Transverse colon (tissue), 4 donors: ENCODE results near the gene AK9. TPM values are rescaled to one million over a fixed set of nuclear protein-coding genes. Genes with fewer than 3 reads are reported as not detected.
A peak's percentile ranks its signal among the peaks of the same experiment; 100 is the strongest.

Experiments
- DNase-seq: peaks from one replicate; pipeline ENCODE4 v3.0.0-alpha.2; 2019
- H3K27ac ChIP-seq, 4 donors: fragments of 200-600 bp; sonication (generic); 2 replicates each; pipeline ENCODE4 v1.5.1; 2016 to 2018; ENCODE audit warnings: inconsistent platforms in 4 of 4
- H3K27me3 ChIP-seq: fragments of 200-600 bp; sonication (generic); 2 replicates; pipeline ENCODE4 v1.5.1; 2017; ENCODE audit warnings: inconsistent platforms
- H3K36me3 ChIP-seq, 4 donors: fragments of 200-600 bp; sonication (generic); 2 replicates each; pipeline ENCODE4 v1.5.1; 2017 to 2019; ENCODE audit warnings: inconsistent platforms in 4 of 4
- H3K4me1 ChIP-seq, 4 donors: fragments of 200-600 bp; sonication (generic); 2 replicates each; pipeline ENCODE4 v1.5.1; 2017 to 2020; ENCODE audit warnings: inconsistent platforms in 4 of 4
- H3K4me3 ChIP-seq, 4 donors: fragments of 200-600 bp; sonication (generic); 1 replicate in 1 of 4; 2 replicates in 3 of 4; pipeline versions ENCODE4 v1.5.1 to v1.6.1; 2017 to 2019; ENCODE audit warnings: inconsistent platforms in 4 of 4
- H3K9me3 ChIP-seq, 2 donors: fragments of 200-600 bp; sonication (generic); 2 replicates each; pipeline ENCODE4 v1.5.1; 2017 to 2019; ENCODE audit warnings: inconsistent platforms in 2 of 2
- EP300 ChIP-seq: sonication (generic); formaldehyde crosslinking; IDR thresholded peaks from one replicate; pipeline ENCODE4 v1.6.1; 2017; ENCODE audit warnings: antibody characterized with exemption, low read depth
- POLR2A ChIP-seq: fragments of 450-650 bp; IDR thresholded peaks from one replicate; pipeline ENCODE4 v1.6.1; 2016; ENCODE audit warnings: antibody characterized with exemption, mild to moderate bottlenecking, moderate library complexity
- POLR2AphosphoS5 ChIP-seq, 3 donors: sonication (generic); formaldehyde crosslinking; IDR thresholded peaks; one replicate each; pipeline ENCODE4 v1.6.1; 2016; ENCODE audit warnings: antibody characterized with exemption in 3 of 3
- WGBS, 2 donors: methylation state at CpG; one replicate each; pipeline ENCODE4 v1.1.5; 2018; ENCODE audit warnings: low coverage in 1 of 2; 5-methylcytosine and 5-hydroxymethylcytosine counted together
- in situ Hi-C, 4 donors: fragments of 200-750 bp; cut with MboI; loops; one replicate each; pipeline versions ENCODE4 v1.15.0 to v1.15.1; 2017; ENCODE audit warnings: low sequenced_read_pairs in 3 of 4, low pct_ligation_motif_present in 1 of 4, low pct_unique_long_range_greater_than_20kb in 1 of 4
- intact Hi-C: fragments of 100-400 bp; cut with DNase I; formaldehyde crosslinking; loops from one replicate; pipeline ENCODE4 v1.15.1; 2023; ENCODE audit warnings: low total_unique reads
- total RNA-seq, 4 donors: library from RNA; depleted of rRNA; stranded (reverse); fragments of >200 nt; gene quantifications; one replicate each; pipeline ENCODE4 v1.1.0, GENCODE V29; 2016
- TF ChIP-seq, protein P1 (sequence below), 5 experiments: fragments of 200-600 bp in 3 of 5; fragments of 450-650 bp in 2 of 5; sonication (generic) in 3 of 5; IDR thresholded peaks; 1 replicate in 2 of 5; 2 replicates in 3 of 5; pipeline ENCODE4 v1.5.1; 2016 to 2017; ENCODE audit warnings: antibody characterized with exemption in 5 of 5, inconsistent platforms in 3 of 5, mild to moderate bottlenecking in 2 of 5, moderate library complexity in 1 of 5

AK9 gene
- total RNA-seq, 4 donors from 2014 or later, result 12.0 to 32.0 (median 23.2) TPM

DNA sequence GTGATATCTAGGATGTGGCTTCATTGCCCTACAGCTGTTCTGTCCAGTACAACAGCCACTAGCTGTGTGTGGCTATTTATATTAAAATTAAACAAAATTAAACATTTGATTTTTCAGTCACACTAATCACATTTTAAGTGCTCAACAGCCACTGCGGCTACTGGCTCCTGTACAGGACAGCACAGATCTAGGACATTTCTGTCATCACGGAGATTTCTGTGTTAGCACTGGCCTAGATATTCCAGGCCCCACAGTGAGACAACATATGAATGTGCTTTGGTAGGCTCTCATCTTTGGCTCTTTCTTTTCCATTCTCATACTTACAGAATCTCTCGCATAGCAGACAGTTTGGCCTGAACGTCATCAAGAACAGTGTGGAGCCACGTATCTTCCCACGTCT lies 159.6 kb downstream of the AK9 start:
- Histone ChIP-seq H3K36me3 (no peaks in the 10 kb centered on the region), H3K4me1 (no peaks in the 10 kb centered on the region), H3K27me3 (no peaks in the 10 kb centered on the region), H3K4me3 (no peak overlapping the region), H3K27ac (no peak overlapping the region), H3K9me3 (no peaks in the 10 kb centered on the region)
- WGBS, 2 donors, result 73 to 75% methylated on average over 4 to 6 of the region's 6 CpGs
- in situ Hi-C loops (loop anchor here in 1 of 4 donors (25.0 kb wide), 1 partner anchor 506 kb away; no protein-coding TSS in a partner anchor), intact Hi-C loops (no loop called here)
- no peak for DNase-seq
- TF ChIP-seq POLR2A (no peak), POLR2AphosphoS5 (IDR thresholded peaks at IDR 0.05) (no peak), EP300 (no peak)
- TF ChIP-seq, protein P1, sequence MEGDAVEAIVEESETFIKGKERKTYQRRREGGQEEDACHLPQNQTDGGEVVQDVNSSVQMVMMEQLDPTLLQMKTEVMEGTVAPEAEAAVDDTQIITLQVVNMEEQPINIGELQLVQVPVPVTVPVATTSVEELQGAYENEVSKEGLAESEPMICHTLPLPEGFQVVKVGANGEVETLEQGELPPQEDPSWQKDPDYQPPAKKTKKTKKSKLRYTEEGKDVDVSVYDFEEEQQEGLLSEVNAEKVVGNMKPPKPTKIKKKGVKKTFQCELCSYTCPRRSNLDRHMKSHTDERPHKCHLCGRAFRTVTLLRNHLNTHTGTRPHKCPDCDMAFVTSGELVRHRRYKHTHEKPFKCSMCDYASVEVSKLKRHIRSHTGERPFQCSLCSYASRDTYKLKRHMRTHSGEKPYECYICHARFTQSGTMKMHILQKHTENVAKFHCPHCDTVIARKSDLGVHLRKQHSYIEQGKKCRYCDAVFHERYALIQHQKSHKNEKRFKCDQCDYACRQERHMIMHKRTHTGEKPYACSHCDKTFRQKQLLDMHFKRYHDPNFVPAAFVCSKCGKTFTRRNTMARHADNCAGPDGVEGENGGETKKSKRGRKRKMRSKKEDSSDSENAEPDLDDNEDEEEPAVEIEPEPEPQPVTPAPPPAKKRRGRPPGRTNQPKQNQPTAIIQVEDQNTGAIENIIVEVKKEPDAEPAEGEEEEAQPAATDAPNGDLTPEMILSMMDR (IDR thresholded peaks at IDR 0.05), result no peak

DNA sequence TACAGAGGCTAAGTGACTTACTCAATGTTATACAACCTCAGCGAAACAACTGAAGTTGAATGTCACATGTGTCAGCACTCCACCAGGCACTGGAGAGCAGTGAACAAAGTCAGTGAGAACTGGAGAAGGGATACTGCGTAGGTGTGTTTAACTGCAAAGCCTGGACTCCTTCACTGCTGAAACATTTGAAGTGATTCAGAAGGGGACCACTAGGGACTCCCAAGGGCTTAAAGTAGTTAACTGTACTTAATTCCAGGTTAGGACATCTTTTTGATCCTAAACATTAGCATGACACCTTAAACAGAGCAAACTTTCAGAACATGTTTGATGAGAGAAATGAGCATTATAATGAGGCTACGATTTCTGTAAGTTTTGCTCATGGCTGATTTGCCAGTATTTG lies 163.0 kb downstream of the AK9 start:
- WGBS, 2 donors, result 78 to 87% methylated on average over 3 of the region's 3 CpGs
- peaks cover 6 to 9% of the 10 kb centered on the region in 2 donors for H3K9me3 ChIP-seq
- no peak for DNase-seq
- H3K4me3 ChIP-seq, result no peak overlapping the region
- no peak overlapping the region for H3K27ac ChIP-seq
- H3K27me3 ChIP-seq, result no peaks in the 10 kb centered on the region
- intact Hi-C loops (no loop called here), in situ Hi-C loops (loop anchor here in 3 of 4 donors (10.0 to 25.0 kb wide), 3 partner anchors 507 to 527 kb away; no protein-coding TSS in a partner anchor)
- TF ChIP-seq POLR2A, result no peak
- TF ChIP-seq, protein P1 (IDR thresholded peaks at IDR 0.05), result no peak
- TF ChIP-seq EP300, result no peak
- no peak for TF ChIP-seq POLR2AphosphoS5 (IDR thresholded peaks at IDR 0.05)
- H3K4me1 ChIP-seq, result no peaks in the 10 kb centered on the region
- H3K36me3 ChIP-seq, result no peaks in the 10 kb centered on the region

DNA sequence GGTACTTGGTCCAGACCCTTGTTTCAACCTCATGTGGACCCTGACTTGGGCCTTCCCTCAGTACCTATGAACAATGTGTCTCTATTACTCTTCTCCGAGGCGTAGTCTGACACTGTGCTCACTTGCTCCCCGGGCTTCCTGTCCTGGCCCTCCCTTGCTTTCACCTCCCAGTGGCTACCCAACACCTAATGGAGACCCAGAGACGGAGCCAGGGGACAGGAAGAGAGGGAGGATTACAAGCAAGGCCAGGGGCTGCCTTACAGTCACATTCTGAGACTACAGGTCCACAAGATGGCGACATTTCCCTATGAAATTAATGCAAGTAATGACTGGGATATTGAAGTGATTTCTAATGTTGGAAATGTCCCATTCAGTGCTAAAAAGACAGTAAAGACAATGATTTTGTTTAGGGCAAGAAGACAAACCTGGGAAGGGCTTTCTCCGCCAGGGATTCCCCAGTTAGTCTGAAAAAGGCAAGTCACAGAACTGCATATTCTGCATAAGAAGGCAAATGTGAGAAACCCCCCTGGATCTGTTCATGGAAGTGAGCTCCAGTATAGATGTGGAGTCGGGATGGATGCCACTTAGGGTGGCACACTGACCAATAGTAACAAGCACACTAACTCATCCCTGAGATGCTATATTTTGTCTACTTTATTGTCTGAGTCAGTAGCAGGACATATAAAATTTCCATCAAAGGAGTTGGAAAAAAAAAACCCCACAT lies 163.9 kb downstream of the AK9 start:
- no peaks in the 10 kb centered on the region for H3K27me3 ChIP-seq
- no peak overlapping the region for H3K4me3 ChIP-seq
- no peak for TF ChIP-seq EP300
- TF ChIP-seq, protein P1 (IDR thresholded peaks at IDR 0.05), result peak; percentile 32 to 47 (median 43)
- H3K36me3 ChIP-seq, result no peaks in the 10 kb centered on the region
- intact Hi-C loops, result no loop called here
- no peaks in the 10 kb centered on the region for H3K4me1 ChIP-seq
- DNase-seq, result peak; percentile 22
- in situ Hi-C loops, result loop anchor here in 3 of 4 donors (10.0 to 25.0 kb wide), 3 partner anchors 508 to 528 kb away; no protein-coding TSS in a partner anchor
- WGBS, 2 donors, result 60 to 64% methylated on average over 3 to 7 of the region's 7 CpGs
- H3K9me3 ChIP-seq, result peaks cover 6 to 9% of the 10 kb centered on the region in 2 donors
- no peak overlapping the region for H3K27ac ChIP-seq

DNA sequence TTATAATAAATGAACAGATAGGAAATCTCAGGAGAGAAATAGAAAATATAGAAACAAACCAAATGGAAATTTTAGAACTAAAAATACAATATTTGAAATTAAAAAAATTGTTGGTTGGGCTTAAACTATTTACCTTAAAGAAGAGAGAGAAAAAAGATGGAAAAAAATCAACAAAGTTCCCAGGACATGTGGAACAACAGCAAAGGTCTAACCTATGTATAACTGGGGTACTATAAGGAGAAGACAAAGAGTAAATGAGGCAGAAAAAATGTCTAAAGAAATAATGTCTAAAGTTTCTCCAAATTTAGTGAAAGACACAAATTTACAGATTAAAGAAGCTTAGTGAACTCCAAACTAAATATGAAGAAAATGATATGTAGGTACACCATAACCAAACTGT lies 166.9 kb downstream of the AK9 start:
- H3K27ac ChIP-seq, result no peak overlapping the region
- TF ChIP-seq POLR2AphosphoS5 (IDR thresholded peaks at IDR 0.05) (no peak), POLR2A (no peak), EP300 (no peak)
- TF ChIP-seq, protein P1 (IDR thresholded peaks at IDR 0.05), result no peak
- peaks cover 6 to 9% of the 10 kb centered on the region in 2 donors for H3K9me3 ChIP-seq
- intact Hi-C loops, result no loop called here
- in situ Hi-C loops, result loop anchor here in 3 of 4 donors (10.0 to 25.0 kb wide), 3 partner anchors 163 to 531 kb away; partner anchors contain the start of genes AK9 (in 1 of the 3) and FIG4 (in 1 of the 3)
- H3K4me1 ChIP-seq, result no peaks in the 10 kb centered on the region
- no peak overlapping the region for H3K4me3 ChIP-seq
- H3K27me3 ChIP-seq, result no peaks in the 10 kb centered on the region
- no peaks in the 10 kb centered on the region for H3K36me3 ChIP-seq
- no peak for DNase-seq
